Hepatocyte (in vitro differentiated cells): ENCODE data around the gene WDFY4. TPM values are rescaled to one million over a fixed set of nuclear protein-coding genes. Genes with fewer than 3 reads are reported as not detected.

Experiments used
- DNase-seq: peaks from one replicate; pipeline ENCODE4 v3.0.0-alpha.2; 2016; ENCODE audit warnings: low spot score
- H2AFZ ChIP-seq: fragments of 200-600 bp; sonication (generic); 2 replicates; pipeline ENCODE4 v1.6.0; 2016; ENCODE audit warnings: antibody characterized with exemption, mild to moderate bottlenecking
- H3K27ac ChIP-seq: fragments of 200-600 bp; sonication (generic); 2 replicates; pipeline ENCODE4 v1.5.1; 2016; ENCODE audit warnings: mild to moderate bottlenecking
- H3K27me3 ChIP-seq: fragments of 200-600 bp; sonication (generic); 2 replicates; pipeline ENCODE4 v1.6.1; 2016
- H3K36me3 ChIP-seq: fragments of 200-600 bp; sonication (generic); replicated peaks from 2 replicates; pipeline ENCODE4 v1.5.1; 2016; ENCODE audit warnings: low read depth; ENCODE audit not compliant: insufficient read depth
- H3K4me1 ChIP-seq: fragments of 200-600 bp; sonication (generic); 2 replicates; pipeline ENCODE4 v1.5.1; 2016; ENCODE audit warnings: mild to moderate bottlenecking, moderate library complexity; ENCODE audit not compliant: insufficient read depth
- H3K4me2 ChIP-seq: fragments of 200-600 bp; sonication (generic); 2 replicates; pipeline ENCODE4 v1.6.0; 2016
- H3K4me3 ChIP-seq: fragments of 200-600 bp; sonication (generic); 2 replicates; pipeline ENCODE4 v1.5.1; 2016; ENCODE audit warnings: mild to moderate bottlenecking
- H3K79me2 ChIP-seq: fragments of 200-600 bp; sonication (generic); 2 replicates; pipeline ENCODE4 v1.6.0; 2017; ENCODE audit warnings: mild to moderate bottlenecking
- H3K9me2 ChIP-seq: fragments of 200-600 bp; sonication (generic); replicated peaks from 2 replicates; pipeline ENCODE4 v1.6.0; 2017; ENCODE audit warnings: mild to moderate bottlenecking; ENCODE audit not compliant: insufficient read depth
- H3K9me3 ChIP-seq: fragments of 200-600 bp; sonication (generic); 2 replicates; pipeline ENCODE4 v1.5.1; 2016; ENCODE audit warnings: low read depth, mild to moderate bottlenecking
- H4K20me1 ChIP-seq: fragments of 200-600 bp; sonication (generic); 2 replicates; pipeline ENCODE4 v1.6.0; 2016; ENCODE audit warnings: mild to moderate bottlenecking; ENCODE audit not compliant: insufficient read depth, poor library complexity, severe bottlenecking
- CTCF ChIP-seq: fragments of 200-600 bp; sonication (generic); IDR thresholded peaks from 2 replicates; pipeline ENCODE4 v1.5.1; 2016; ENCODE audit warnings: antibody characterized with exemption, mild to moderate bottlenecking; ENCODE audit not compliant: poor library complexity
- EZH2 ChIP-seq: fragments of 200-600 bp; sonication (generic); IDR thresholded peaks from 2 replicates; pipeline ENCODE4 v1.6.1; 2016; ENCODE audit warnings: antibody characterized with exemption, mild to moderate bottlenecking, borderline replicate concordance
- EZH2phosphoT487 ChIP-seq: fragments of 200-600 bp; sonication (generic); IDR thresholded peaks from one replicate; pipeline ENCODE4 v1.6.1; 2018; ENCODE audit warnings: antibody characterized with exemption, mild to moderate bottlenecking, low read depth, moderate library complexity; ENCODE audit not compliant: unreplicated experiment, severe bottlenecking
- WGBS: methylation state at CpG from one replicate; pipeline ENCODE4 v1.1.6; 2016; ENCODE audit warnings: low lambda C conversion rate; ENCODE audit errors: missing lambda C conversion rate; 5-methylcytosine and 5-hydroxymethylcytosine counted together
- polyA plus RNA-seq: library from polyadenylated mRNA; unstranded; fragments of >200 nt; fragmentation: Nextera tagmentation; extraction: Ambion mirVana; gene quantifications from 2 replicates; pipeline ENCODE4 v1.2.1, GENCODE V29; 2016
- total RNA-seq: library from RNA; depleted of rRNA; stranded (reverse); fragments of >200 nt; gene quantifications from 2 replicates; pipeline ENCODE4 v1.2.3, GENCODE V29; 2014

WDFY4 gene
- total and polyA plus RNA-seq, 2 experiments from 2014 or later, result 0.43 to 0.91 TPM

GRCh38 chr10:48799341-48800006, 114.8 kb downstream of the WDFY4 start:
- Histone ChIP-seq H3K27me3 (peaks cover 4% of the 10 kb centered on the region), H4K20me1 (no peaks in the 10 kb centered on the region), H3K4me1 (peaks cover 5% of the 10 kb centered on the region), H2AFZ (no peak overlapping the region), H3K9me2 (no peaks in the 10 kb centered on the region), H3K79me2 (no peaks in the 10 kb centered on the region), H3K4me2 (no peak overlapping the region), H3K27ac (no peak overlapping the region), H3K9me3 (no peaks in the 10 kb centered on the region), H3K4me3 (no peak overlapping the region), H3K36me3 (no peaks in the 10 kb centered on the region)
- WGBS, result 94% methylated on average over 17 of the region's 17 CpGs
- TF ChIP-seq EZH2phosphoT487, result no peak
- TF ChIP-seq EZH2, result no peak
- TF ChIP-seq CTCF, result no peak
- DNase-seq, result no peak

GRCh38 chr10:48800007-48800675, 115.5 kb downstream of the WDFY4 start:
- Histone ChIP-seq H3K9me3 (no peaks in the 10 kb centered on the region), H3K27ac (no peak overlapping the region), H4K20me1 (no peaks in the 10 kb centered on the region), H3K9me2 (no peaks in the 10 kb centered on the region), H3K4me3 (no peak overlapping the region), H3K4me2 (no peak overlapping the region), H3K4me1 (peaks cover 6% of the 10 kb centered on the region), H3K27me3 (no peaks in the 10 kb centered on the region), H2AFZ (no peak overlapping the region), H3K36me3 (no peaks in the 10 kb centered on the region), H3K79me2 (no peaks in the 10 kb centered on the region)
- TF ChIP-seq EZH2 (no peak), CTCF (no peak), EZH2phosphoT487 (no peak)
- whole genome bisulfite sequencing, result 90% methylated on average over 12 of the region's 12 CpGs
- no peak for DNase-seq

- H3K27ac ChIP-seq, result no peak overlapping the region
- no peak for TF ChIP-seq CTCF
- H4K20me1 ChIP-seq, result no peaks in the 10 kb centered on the region
- H3K36me3 ChIP-seq, result no peaks in the 10 kb centered on the region
- no peaks in the 10 kb centered on the region for H3K79me2 ChIP-seq
- no peak overlapping the region for H3K4me3 ChIP-seq
- H3K4me1 ChIP-seq, result peaks cover 8% of the 10 kb centered on the region
- no peaks in the 10 kb centered on the region for H3K9me3 ChIP-seq
- H3K27me3 ChIP-seq, result no peaks in the 10 kb centered on the region
- no peaks in the 10 kb centered on the region for H3K9me2 ChIP-seq
- no peak for DNase-seq
- H3K4me2 ChIP-seq, result no peak overlapping the region
- H2AFZ ChIP-seq, result no peak overlapping the region
These were observed 116.3 kb downstream of the WDFY4 start for GRCh38 chr10:48801001-48801421.
